SU-DHL-6 (cell line): Measurements from ENCODE around the gene OR6J1.

Source experiments
- EZH2phosphoT487 ChIP-seq: fragments of 200-600 bp; sonication (generic), shearing (Covaris generic); conservative IDR thresholded peaks from 2 replicates; pipeline ENCODE4 v1.6.1; 2018; ENCODE audit warnings: mild to moderate bottlenecking, antibody characterized with exemption, low read length, moderate library complexity, mixed read lengths
- TF ChIP-seq, protein P1 (sequence below): fragments of 200-600 bp; sonication (generic); IDR thresholded peaks from one replicate; pipeline ENCODE4 v1.5.1; 2017; ENCODE audit warnings: antibody characterized with exemption, mild to moderate bottlenecking, low read length, moderate library complexity; ENCODE audit not compliant: insufficient read depth, poor library complexity, severe bottlenecking

DNA sequence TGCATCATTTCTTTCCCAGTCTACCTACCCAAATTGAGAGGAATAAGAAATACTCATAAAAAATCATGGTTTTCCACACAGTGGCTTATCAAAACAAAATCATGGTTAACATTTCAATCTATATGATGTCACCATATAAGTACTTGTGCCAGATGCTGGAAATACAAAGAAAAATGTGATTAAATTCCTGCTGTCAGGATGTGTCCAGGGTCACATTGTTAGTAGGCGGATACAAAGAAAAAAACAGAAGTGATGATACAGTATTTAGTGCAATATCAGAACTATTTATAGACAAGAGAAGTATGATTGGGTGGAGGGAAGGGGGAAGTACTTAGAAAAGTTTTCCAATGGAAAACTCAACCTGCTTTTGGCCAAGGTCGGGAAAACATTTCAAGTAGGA lies 47.0 kb upstream of the OR6J1 start:
- TF ChIP-seq, protein P1, sequence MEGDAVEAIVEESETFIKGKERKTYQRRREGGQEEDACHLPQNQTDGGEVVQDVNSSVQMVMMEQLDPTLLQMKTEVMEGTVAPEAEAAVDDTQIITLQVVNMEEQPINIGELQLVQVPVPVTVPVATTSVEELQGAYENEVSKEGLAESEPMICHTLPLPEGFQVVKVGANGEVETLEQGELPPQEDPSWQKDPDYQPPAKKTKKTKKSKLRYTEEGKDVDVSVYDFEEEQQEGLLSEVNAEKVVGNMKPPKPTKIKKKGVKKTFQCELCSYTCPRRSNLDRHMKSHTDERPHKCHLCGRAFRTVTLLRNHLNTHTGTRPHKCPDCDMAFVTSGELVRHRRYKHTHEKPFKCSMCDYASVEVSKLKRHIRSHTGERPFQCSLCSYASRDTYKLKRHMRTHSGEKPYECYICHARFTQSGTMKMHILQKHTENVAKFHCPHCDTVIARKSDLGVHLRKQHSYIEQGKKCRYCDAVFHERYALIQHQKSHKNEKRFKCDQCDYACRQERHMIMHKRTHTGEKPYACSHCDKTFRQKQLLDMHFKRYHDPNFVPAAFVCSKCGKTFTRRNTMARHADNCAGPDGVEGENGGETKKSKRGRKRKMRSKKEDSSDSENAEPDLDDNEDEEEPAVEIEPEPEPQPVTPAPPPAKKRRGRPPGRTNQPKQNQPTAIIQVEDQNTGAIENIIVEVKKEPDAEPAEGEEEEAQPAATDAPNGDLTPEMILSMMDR: no peak
- no peak for TF ChIP-seq EZH2phosphoT487
